AG09309 (cell line): ENCODE data around the gene CYTH1.

Experiments used
- DNase-seq: peaks from one replicate; pipeline ENCODE4 v3.0.0-alpha.2; 2010; ENCODE audit warnings: low read depth
- H3K4me3 ChIP-seq: 2 replicates; pipeline ENCODE4 v1.5.1; 2011; ENCODE audit warnings: mild to moderate bottlenecking, low read depth, low read length, moderate library complexity; ENCODE audit not compliant: control insufficient read depth
- CTCF ChIP-seq: IDR thresholded peaks from 2 replicates; pipeline ENCODE4 v1.5.1; 2011; ENCODE audit warnings: mild to moderate bottlenecking, low read depth, low read length, inconsistent platforms; ENCODE audit not compliant: insufficient read depth, control insufficient read depth; ENCODE audit errors: missing control alignments

CYTH1 gene

GRCh38 chr17:78692460-78693010 lies 89.5 kb downstream of the CYTH1 start:
- DNase-seq = no peak
- TF ChIP-seq CTCF = no peak
- H3K4me3 ChIP-seq = no peak overlapping the region

- H3K4me3 ChIP-seq = no peak overlapping the region
- no peak for DNase-seq
- no peak for TF ChIP-seq CTCF
Measured at GRCh38 chr17:78689029-78689428, 93.0 kb downstream of the CYTH1 start.

- H3K4me3 ChIP-seq = no peak overlapping the region
- DNase-seq = no peak
- no peak for TF ChIP-seq CTCF
Measured at GRCh38 chr17:78687944-78688343, 94.1 kb downstream of the CYTH1 start.

GRCh38 chr17:78687125-78687524 lies 94.9 kb downstream of the CYTH1 start:
- no peak for TF ChIP-seq CTCF
- H3K4me3 ChIP-seq = no peak overlapping the region
- DNase-seq = no peak

GRCh38 chr17:78684026-78684425 lies 98.0 kb downstream of the CYTH1 start:
- TF ChIP-seq CTCF = no peak
- no peak for DNase-seq

GRCh38 chr17:78683408-78683961 lies 98.6 kb downstream of the CYTH1 start:
- H3K4me3 ChIP-seq = no peak overlapping the region
- no peak for DNase-seq
- no peak for TF ChIP-seq CTCF

More at GRCh38 chr17:78684026-78684425, 98.0 kb downstream of the CYTH1 start:
- no peak overlapping the region for H3K4me3 ChIP-seq

- DNase-seq = no peak
- TF ChIP-seq CTCF = no peak
- H3K4me3 ChIP-seq = no peak overlapping the region
Measured at GRCh38 chr17:78682363-78682762, 99.7 kb downstream of the CYTH1 start.
